SK-N-SH treated with all-trans-retinoic acid at 6 μM for 48 hours (cell line): ENCODE measurements around the gene DPRX.

Experiments used
- ARNTL ChIP-seq: fragments of 450-650 bp; formaldehyde crosslinking; IDR thresholded peaks from 2 replicates; pipeline ENCODE4 v1.5.0; 2020; ENCODE audit warnings: low read depth, mild to moderate bottlenecking, moderate library complexity, borderline replicate concordance
- GLIS3 ChIP-seq: fragments of 250-450 bp; sonication (Bioruptor Pico); IDR thresholded peaks from 2 replicates; pipeline ENCODE4 v1.5.0; 2020; ENCODE audit warnings: mild to moderate bottlenecking, moderate library complexity
- PPARA ChIP-seq: fragments of 250-450 bp; sonication (Bioruptor Pico); IDR thresholded peaks from 2 replicates; pipeline ENCODE4 v1.5.0; 2020; ENCODE audit warnings: mild to moderate bottlenecking, borderline replicate concordance
- RARB ChIP-seq: fragments of 250-450 bp; sonication (Bioruptor Pico); IDR thresholded peaks from 2 replicates; pipeline ENCODE4 v1.8.0; 2021; ENCODE audit warnings: mild to moderate bottlenecking, moderate library complexity
- TOX ChIP-seq: fragments of 250-450 bp; sonication (Bioruptor Pico); IDR thresholded peaks from 2 replicates; pipeline ENCODE4 v1.8.0; 2021; ENCODE audit warnings: mild to moderate bottlenecking, moderate library complexity, borderline replicate concordance
- ZC3H10 ChIP-seq: fragments of 250-450 bp; sonication (Bioruptor Pico); IDR thresholded peaks from 2 replicates; pipeline ENCODE4 v1.5.1; 2021; ENCODE audit warnings: mild to moderate bottlenecking, moderate library complexity
- ZFP30 ChIP-seq: fragments of 450-650 bp; formaldehyde crosslinking; IDR thresholded peaks from 2 replicates; pipeline ENCODE4 v1.5.0; 2022; ENCODE audit warnings: mild to moderate bottlenecking, moderate library complexity
- TF ChIP-seq, protein P1 (sequence below): fragments of 250-450 bp; sonication (Bioruptor Pico); IDR thresholded peaks from 2 replicates; pipeline ENCODE4 v1.8.0; 2020; ENCODE audit warnings: mild to moderate bottlenecking, moderate library complexity, borderline replicate concordance
- TF ChIP-seq, protein P2 (sequence below): fragments of 250-450 bp; sonication (Bioruptor Pico); IDR thresholded peaks from 2 replicates; pipeline ENCODE4 v1.5.1; 2020; ENCODE audit warnings: low read depth, mild to moderate bottlenecking, moderate library complexity
- TF ChIP-seq, protein P3 (sequence below): fragments of 250-450 bp; sonication (Bioruptor Pico); IDR thresholded peaks from 2 replicates; pipeline ENCODE4 v1.5.0; 2020; ENCODE audit warnings: mild to moderate bottlenecking, moderate library complexity
- TF ChIP-seq, protein P4 (sequence below): fragments of 250-450 bp; sonication (Bioruptor Pico); IDR thresholded peaks from 2 replicates; pipeline ENCODE4 v1.8.0; 2021; ENCODE audit warnings: low read depth, mild to moderate bottlenecking, moderate library complexity, borderline replicate concordance
- TF ChIP-seq, protein P5 (sequence below): fragments of 250-450 bp; sonication (Bioruptor Pico); IDR thresholded peaks from 2 replicates; pipeline ENCODE4 v1.5.1; 2021; ENCODE audit warnings: mild to moderate bottlenecking, moderate library complexity

DNA sequence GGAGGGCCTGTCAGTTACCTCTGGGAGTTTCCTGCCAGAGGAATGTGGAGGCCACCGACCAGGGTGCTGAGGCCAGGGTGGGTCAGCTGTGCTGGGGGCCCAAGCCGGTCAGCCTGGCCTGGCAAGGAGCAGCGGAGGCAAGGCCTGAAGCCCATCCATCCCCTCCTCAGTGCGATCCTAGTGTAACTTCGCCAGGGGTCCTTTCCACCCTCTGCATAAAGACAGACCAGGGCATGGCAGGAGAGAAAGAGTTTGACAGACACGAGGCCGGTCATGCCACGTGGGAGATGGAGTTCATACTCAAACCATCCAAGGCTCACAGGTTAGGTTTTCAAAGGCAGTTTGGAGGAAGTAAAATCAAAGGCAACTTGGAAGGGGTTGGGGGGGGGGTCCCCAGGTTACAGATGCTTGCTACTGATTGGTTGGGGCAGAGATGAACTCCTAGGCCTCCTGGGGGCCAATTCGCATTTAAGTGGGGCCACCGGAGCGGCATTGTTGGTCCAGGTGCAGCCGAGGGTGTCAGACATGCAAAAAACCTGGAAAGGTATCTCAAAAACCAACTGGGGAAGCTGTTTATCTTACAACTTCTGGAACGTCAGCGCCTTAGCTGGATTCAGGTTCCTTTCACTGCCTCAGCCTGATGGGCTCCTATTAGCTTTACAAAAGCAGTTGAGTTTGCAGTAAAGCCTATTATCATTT, 36.8 kb upstream of the DPRX start:
- TF ChIP-seq, protein P1, sequence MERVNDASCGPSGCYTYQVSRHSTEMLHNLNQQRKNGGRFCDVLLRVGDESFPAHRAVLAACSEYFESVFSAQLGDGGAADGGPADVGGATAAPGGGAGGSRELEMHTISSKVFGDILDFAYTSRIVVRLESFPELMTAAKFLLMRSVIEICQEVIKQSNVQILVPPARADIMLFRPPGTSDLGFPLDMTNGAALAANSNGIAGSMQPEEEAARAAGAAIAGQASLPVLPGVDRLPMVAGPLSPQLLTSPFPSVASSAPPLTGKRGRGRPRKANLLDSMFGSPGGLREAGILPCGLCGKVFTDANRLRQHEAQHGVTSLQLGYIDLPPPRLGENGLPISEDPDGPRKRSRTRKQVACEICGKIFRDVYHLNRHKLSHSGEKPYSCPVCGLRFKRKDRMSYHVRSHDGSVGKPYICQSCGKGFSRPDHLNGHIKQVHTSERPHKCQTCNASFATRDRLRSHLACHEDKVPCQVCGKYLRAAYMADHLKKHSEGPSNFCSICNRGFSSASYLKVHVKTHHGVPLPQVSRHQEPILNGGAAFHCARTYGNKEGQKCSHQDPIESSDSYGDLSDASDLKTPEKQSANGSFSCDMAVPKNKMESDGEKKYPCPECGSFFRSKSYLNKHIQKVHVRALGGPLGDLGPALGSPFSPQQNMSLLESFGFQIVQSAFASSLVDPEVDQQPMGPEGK (CRISPR knock-in tag) = no peak
- TF ChIP-seq ZFP30 (CRISPR knock-in tag) (no peak), GLIS3 (CRISPR knock-in tag) (no peak), ARNTL (CRISPR knock-in tag) (no peak), PPARA (CRISPR knock-in tag) (no peak), TOX (CRISPR knock-in tag) (no peak), RARB (no peak), ZC3H10 (CRISPR knock-in tag) (no peak)
- TF ChIP-seq, protein P2, sequence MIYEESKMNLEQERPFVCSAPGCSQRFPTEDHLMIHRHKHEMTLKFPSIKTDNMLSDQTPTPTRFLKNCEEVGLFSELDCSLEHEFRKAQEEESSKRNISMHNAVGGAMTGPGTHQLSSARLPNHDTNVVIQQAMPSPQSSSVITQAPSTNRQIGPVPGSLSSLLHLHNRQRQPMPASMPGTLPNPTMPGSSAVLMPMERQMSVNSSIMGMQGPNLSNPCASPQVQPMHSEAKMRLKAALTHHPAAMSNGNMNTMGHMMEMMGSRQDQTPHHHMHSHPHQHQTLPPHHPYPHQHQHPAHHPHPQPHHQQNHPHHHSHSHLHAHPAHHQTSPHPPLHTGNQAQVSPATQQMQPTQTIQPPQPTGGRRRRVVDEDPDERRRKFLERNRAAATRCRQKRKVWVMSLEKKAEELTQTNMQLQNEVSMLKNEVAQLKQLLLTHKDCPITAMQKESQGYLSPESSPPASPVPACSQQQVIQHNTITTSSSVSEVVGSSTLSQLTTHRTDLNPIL = no peak
- TF ChIP-seq, protein P3, sequence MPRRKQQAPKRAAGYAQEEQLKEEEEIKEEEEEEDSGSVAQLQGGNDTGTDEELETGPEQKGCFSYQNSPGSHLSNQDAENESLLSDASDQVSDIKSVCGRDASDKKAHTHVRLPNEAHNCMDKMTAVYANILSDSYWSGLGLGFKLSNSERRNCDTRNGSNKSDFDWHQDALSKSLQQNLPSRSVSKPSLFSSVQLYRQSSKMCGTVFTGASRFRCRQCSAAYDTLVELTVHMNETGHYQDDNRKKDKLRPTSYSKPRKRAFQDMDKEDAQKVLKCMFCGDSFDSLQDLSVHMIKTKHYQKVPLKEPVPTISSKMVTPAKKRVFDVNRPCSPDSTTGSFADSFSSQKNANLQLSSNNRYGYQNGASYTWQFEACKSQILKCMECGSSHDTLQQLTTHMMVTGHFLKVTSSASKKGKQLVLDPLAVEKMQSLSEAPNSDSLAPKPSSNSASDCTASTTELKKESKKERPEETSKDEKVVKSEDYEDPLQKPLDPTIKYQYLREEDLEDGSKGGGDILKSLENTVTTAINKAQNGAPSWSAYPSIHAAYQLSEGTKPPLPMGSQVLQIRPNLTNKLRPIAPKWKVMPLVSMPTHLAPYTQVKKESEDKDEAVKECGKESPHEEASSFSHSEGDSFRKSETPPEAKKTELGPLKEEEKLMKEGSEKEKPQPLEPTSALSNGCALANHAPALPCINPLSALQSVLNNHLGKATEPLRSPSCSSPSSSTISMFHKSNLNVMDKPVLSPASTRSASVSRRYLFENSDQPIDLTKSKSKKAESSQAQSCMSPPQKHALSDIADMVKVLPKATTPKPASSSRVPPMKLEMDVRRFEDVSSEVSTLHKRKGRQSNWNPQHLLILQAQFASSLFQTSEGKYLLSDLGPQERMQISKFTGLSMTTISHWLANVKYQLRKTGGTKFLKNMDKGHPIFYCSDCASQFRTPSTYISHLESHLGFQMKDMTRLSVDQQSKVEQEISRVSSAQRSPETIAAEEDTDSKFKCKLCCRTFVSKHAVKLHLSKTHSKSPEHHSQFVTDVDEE (CRISPR knock-in tag) = no peak
- TF ChIP-seq, protein P4, sequence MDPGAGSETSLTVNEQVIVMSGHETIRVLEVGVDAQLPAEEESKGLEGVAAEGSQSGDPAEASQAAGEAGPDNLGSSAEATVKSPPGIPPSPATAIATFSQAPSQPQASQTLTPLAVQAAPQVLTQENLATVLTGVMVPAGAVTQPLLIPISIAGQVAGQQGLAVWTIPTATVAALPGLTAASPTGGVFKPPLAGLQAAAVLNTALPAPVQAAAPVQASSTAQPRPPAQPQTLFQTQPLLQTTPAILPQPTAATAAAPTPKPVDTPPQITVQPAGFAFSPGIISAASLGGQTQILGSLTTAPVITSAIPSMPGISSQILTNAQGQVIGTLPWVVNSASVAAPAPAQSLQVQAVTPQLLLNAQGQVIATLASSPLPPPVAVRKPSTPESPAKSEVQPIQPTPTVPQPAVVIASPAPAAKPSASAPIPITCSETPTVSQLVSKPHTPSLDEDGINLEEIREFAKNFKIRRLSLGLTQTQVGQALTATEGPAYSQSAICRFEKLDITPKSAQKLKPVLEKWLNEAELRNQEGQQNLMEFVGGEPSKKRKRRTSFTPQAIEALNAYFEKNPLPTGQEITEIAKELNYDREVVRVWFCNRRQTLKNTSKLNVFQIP (CRISPR knock-in tag) = no peak
- TF ChIP-seq, protein P5, sequence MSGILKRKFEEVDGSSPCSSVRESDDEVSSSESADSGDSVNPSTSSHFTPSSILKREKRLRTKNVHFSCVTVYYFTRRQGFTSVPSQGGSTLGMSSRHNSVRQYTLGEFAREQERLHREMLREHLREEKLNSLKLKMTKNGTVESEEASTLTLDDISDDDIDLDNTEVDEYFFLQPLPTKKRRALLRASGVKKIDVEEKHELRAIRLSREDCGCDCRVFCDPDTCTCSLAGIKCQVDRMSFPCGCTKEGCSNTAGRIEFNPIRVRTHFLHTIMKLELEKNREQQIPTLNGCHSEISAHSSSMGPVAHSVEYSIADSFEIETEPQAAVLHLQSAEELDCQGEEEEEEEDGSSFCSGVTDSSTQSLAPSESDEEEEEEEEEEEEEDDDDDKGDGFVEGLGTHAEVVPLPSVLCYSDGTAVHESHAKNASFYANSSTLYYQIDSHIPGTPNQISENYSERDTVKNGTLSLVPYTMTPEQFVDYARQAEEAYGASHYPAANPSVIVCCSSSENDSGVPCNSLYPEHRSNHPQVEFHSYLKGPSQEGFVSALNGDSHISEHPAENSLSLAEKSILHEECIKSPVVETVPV (CRISPR knock-in tag) = no peak
